ENCODE results near the gene SLC38A1.
"Not testable (repeated sequence)": the region's sequence is repeated elsewhere in the genome, so short reads cannot be mapped to it uniquely, and the experiment has no call there.

SLC38A1 gene

GRCh38 chr12:46260124-46260912 lies 8.5 kb downstream of the SLC38A1 start:
- Histone ChIP-seq H3K36me3 (ENCODE audit: control insufficient read depth in 4 of 4, insufficient read depth in 4 of 4, low read length in 3 of 4) (peaks cover 0 to 33% (median 4%) of the 10 kb centered on the region in 4 experiments), H3K4me1 (ENCODE audit: control extremely low read depth in 1 of 4, control insufficient read depth in 4 of 4, insufficient read depth in 4 of 4, low read length in 3 of 4) (peaks cover 0 to 11% (median 4%) of the 10 kb centered on the region in 4 experiments), H3K27me3 (replicated peaks in 2 of 5; ENCODE audit: control insufficient read depth in 4 of 5, insufficient read depth in 5 of 5, low read length in 4 of 5) (no peaks in the 10 kb centered on the region), H3K9me3 (ENCODE audit: control extremely low read depth in 1 of 5, control insufficient read depth in 4 of 5, insufficient read depth in 2 of 5, low read depth in 1 of 5, low read length in 4 of 5) (peaks cover 0 to 1% (median 0%) of the 10 kb centered on the region in 5 experiments), H3K4me3 (ENCODE audit: control insufficient read depth in 1 of 7, extremely low read depth in 1 of 7, insufficient read depth in 4 of 7, low read depth in 2 of 7, low read length in 6 of 7) (no peak overlapping the region), H3K27ac (ENCODE audit: insufficient read depth in 1 of 2, low read depth in 1 of 2, low read length in 2 of 2, poor library complexity in 1 of 2, severe bottlenecking in 2 of 2) (no peak overlapping the region)
- ChIA-PET CTCF (no interaction called here), POLR2A (no interaction called here)
- WGBS (ENCODE audit: insufficient coverage) = 93% methylated on average over 5 of the region's 5 CpGs
- no peak for DNase-seq

- POLR2A ChIA-PET = no interaction called here
These were observed 9.1 kb downstream of the SLC38A1 start for GRCh38 chr12:46259713-46260112.

GRCh38 chr12:46259071-46259470 lies 9.8 kb downstream of the SLC38A1 start:
- Histone ChIP-seq H3K4me3 (ENCODE audit: control insufficient read depth in 1 of 7, extremely low read depth in 1 of 7, insufficient read depth in 4 of 7, low read depth in 2 of 7, low read length in 6 of 7) (no peak overlapping the region), H3K36me3 (ENCODE audit: control insufficient read depth in 4 of 4, insufficient read depth in 4 of 4, low read length in 3 of 4) (peaks cover 0 to 40% (median 11%) of the 10 kb centered on the region in 4 experiments), H3K4me1 (ENCODE audit: control extremely low read depth in 1 of 4, control insufficient read depth in 4 of 4, insufficient read depth in 4 of 4, low read length in 3 of 4) (peaks cover 0 to 3% (median under 1%) of the 10 kb centered on the region in 4 experiments), H3K9me3 (ENCODE audit: control extremely low read depth in 1 of 5, control insufficient read depth in 4 of 5, insufficient read depth in 2 of 5, low read depth in 1 of 5, low read length in 4 of 5) (peaks cover 0 to 1% (median 0%) of the 10 kb centered on the region in 5 experiments), H3K27ac (ENCODE audit: insufficient read depth in 1 of 2, low read depth in 1 of 2, low read length in 2 of 2, poor library complexity in 1 of 2, severe bottlenecking in 2 of 2) (no peak overlapping the region), H3K27me3 (replicated peaks in 2 of 5; ENCODE audit: control insufficient read depth in 4 of 5, insufficient read depth in 5 of 5, low read length in 4 of 5) (no peaks in the 10 kb centered on the region)
- ChIA-PET POLR2A (no interaction called here), CTCF (no interaction called here)
- DNase-seq = no peak
- no CpG with 5 or more reads among the region's 4 CpGs for WGBS (ENCODE audit: insufficient coverage)

More at GRCh38 chr12:46259713-46260112, 9.1 kb downstream of the SLC38A1 start:
- Histone ChIP-seq H3K4me3 (ENCODE audit: control insufficient read depth in 1 of 7, extremely low read depth in 1 of 7, insufficient read depth in 4 of 7, low read depth in 2 of 7, low read length in 6 of 7) (no peak overlapping the region), H3K27ac (ENCODE audit: insufficient read depth in 1 of 2, low read depth in 1 of 2, low read length in 2 of 2, poor library complexity in 1 of 2, severe bottlenecking in 2 of 2) (no peak overlapping the region), H3K4me1 (ENCODE audit: control extremely low read depth in 1 of 4, control insufficient read depth in 4 of 4, insufficient read depth in 4 of 4, low read length in 3 of 4) (peaks cover 0 to 5% (median 2%) of the 10 kb centered on the region in 4 experiments), H3K27me3 (replicated peaks in 2 of 5; ENCODE audit: control insufficient read depth in 4 of 5, insufficient read depth in 5 of 5, low read length in 4 of 5) (no peaks in the 10 kb centered on the region), H3K9me3 (ENCODE audit: control extremely low read depth in 1 of 5, control insufficient read depth in 4 of 5, insufficient read depth in 2 of 5, low read depth in 1 of 5, low read length in 4 of 5) (peaks cover 0 to 1% (median 0%) of the 10 kb centered on the region in 5 experiments), H3K36me3 (ENCODE audit: control insufficient read depth in 4 of 4, insufficient read depth in 4 of 4, low read length in 3 of 4) (peaks cover 0 to 34% (median 6%) of the 10 kb centered on the region in 4 experiments)
- CTCF ChIA-PET = no interaction called here
- DNase-seq = no peak
- 93% methylated on average over 1 of the region's 1 CpG for WGBS (ENCODE audit: insufficient coverage)

GRCh38 chr12:46258129-46258528 lies 10.7 kb downstream of the SLC38A1 start:
- CTCF ChIA-PET = interaction anchor here (1.1 kb wide), 1 partner anchor 24 kb away, joined by 3 read pairs; no protein-coding TSS in a partner anchor

GRCh38 chr12:46256942-46257341 lies 11.9 kb downstream of the SLC38A1 start:
- POLR2A ChIA-PET = no interaction called here
- Histone ChIP-seq H3K9me3 (ENCODE audit: control extremely low read depth in 1 of 5, control insufficient read depth in 4 of 5, insufficient read depth in 2 of 5, low read depth in 1 of 5, low read length in 4 of 5) (peaks cover 0 to 4% (median 0%) of the 10 kb centered on the region in 5 experiments), H3K4me1 (ENCODE audit: control extremely low read depth in 1 of 4, control insufficient read depth in 4 of 4, insufficient read depth in 4 of 4, low read length in 3 of 4) (peaks cover 0 to 3% (median 0%) of the 10 kb centered on the region in 4 experiments), H3K4me3 (ENCODE audit: control insufficient read depth in 1 of 7, extremely low read depth in 1 of 7, insufficient read depth in 4 of 7, low read depth in 2 of 7, low read length in 6 of 7) (no peak overlapping the region), H3K27ac (ENCODE audit: insufficient read depth in 1 of 2, low read depth in 1 of 2, low read length in 2 of 2, poor library complexity in 1 of 2, severe bottlenecking in 2 of 2) (no peak overlapping the region), H3K36me3 (ENCODE audit: control insufficient read depth in 4 of 4, insufficient read depth in 4 of 4, low read length in 3 of 4) (peaks cover 3 to 56% (median 17%) of the 10 kb centered on the region in 4 experiments), H3K27me3 (replicated peaks in 2 of 5; ENCODE audit: control insufficient read depth in 4 of 5, insufficient read depth in 5 of 5, low read length in 4 of 5) (no peaks in the 10 kb centered on the region)
- CTCF ChIA-PET = interaction anchor here (1.1 kb wide), 1 partner anchor 23 kb away, joined by 3 read pairs; no protein-coding TSS in a partner anchor
- whole genome bisulfite sequencing (ENCODE audit: insufficient coverage) = 100% methylated on average over 3 of the region's 3 CpGs
- no peak for DNase-seq

More at GRCh38 chr12:46258129-46258528, 10.7 kb downstream of the SLC38A1 start:
- POLR2A ChIA-PET = no interaction called here
- WGBS (ENCODE audit: insufficient coverage) = 100% methylated on average over 1 of the region's 2 CpGs
- DNase-seq = no peak
- Histone ChIP-seq H3K4me1 (ENCODE audit: control extremely low read depth in 1 of 4, control insufficient read depth in 4 of 4, insufficient read depth in 4 of 4, low read length in 3 of 4) (peaks cover 0 to 3% (median 0%) of the 10 kb centered on the region in 4 experiments), H3K27me3 (replicated peaks in 2 of 5; ENCODE audit: control insufficient read depth in 4 of 5, insufficient read depth in 5 of 5, low read length in 4 of 5) (no peaks in the 10 kb centered on the region), H3K27ac (ENCODE audit: insufficient read depth in 1 of 2, low read depth in 1 of 2, low read length in 2 of 2, poor library complexity in 1 of 2, severe bottlenecking in 2 of 2) (no peak overlapping the region), H3K36me3 (ENCODE audit: control insufficient read depth in 4 of 4, insufficient read depth in 4 of 4, low read length in 3 of 4) (peaks cover 3 to 49% (median 13%) of the 10 kb centered on the region in 4 experiments), H3K4me3 (ENCODE audit: control insufficient read depth in 1 of 7, extremely low read depth in 1 of 7, insufficient read depth in 4 of 7, low read depth in 2 of 7, low read length in 6 of 7) (no peak overlapping the region), H3K9me3 (ENCODE audit: control extremely low read depth in 1 of 5, control insufficient read depth in 4 of 5, insufficient read depth in 2 of 5, low read depth in 1 of 5, low read length in 4 of 5) (peaks cover 0 to 1% (median 0%) of the 10 kb centered on the region in 5 experiments)

- Histone ChIP-seq H3K4me1 (ENCODE audit: control extremely low read depth in 1 of 4, control insufficient read depth in 4 of 4, insufficient read depth in 4 of 4, low read length in 3 of 4) (no peaks in the 10 kb centered on the region), H3K9me3 (ENCODE audit: control extremely low read depth in 1 of 5, control insufficient read depth in 4 of 5, insufficient read depth in 2 of 5, low read depth in 1 of 5, low read length in 4 of 5) (peaks cover 0 to 10% (median under 1%) of the 10 kb centered on the region in 5 experiments), H3K27ac (ENCODE audit: insufficient read depth in 1 of 2, low read depth in 1 of 2, low read length in 2 of 2, poor library complexity in 1 of 2, severe bottlenecking in 2 of 2) (no peak overlapping the region), H3K36me3 (ENCODE audit: control insufficient read depth in 4 of 4, insufficient read depth in 4 of 4, low read length in 3 of 4) (peaks cover 3 to 45% (median 17%) of the 10 kb centered on the region in 4 experiments), H3K27me3 (replicated peaks in 2 of 5; ENCODE audit: control insufficient read depth in 4 of 5, insufficient read depth in 5 of 5, low read length in 4 of 5) (no peaks in the 10 kb centered on the region), H3K4me3 (ENCODE audit: control insufficient read depth in 1 of 7, extremely low read depth in 1 of 7, insufficient read depth in 4 of 7, low read depth in 2 of 7, low read length in 6 of 7) (no peak overlapping the region)
- no peak for DNase-seq
- WGBS (ENCODE audit: insufficient coverage) = no CpG with 5 or more reads among the region's 2 CpGs
- ChIA-PET CTCF (no interaction called here), POLR2A (no interaction called here)
These were observed 15.2 kb downstream of the SLC38A1 start for GRCh38 chr12:46253544-46254162.

- Histone ChIP-seq H3K9me3 (ENCODE audit: control extremely low read depth in 1 of 5, control insufficient read depth in 4 of 5, insufficient read depth in 2 of 5, low read depth in 1 of 5, low read length in 4 of 5) (peaks cover 0 to 14% (median 3%) of the 10 kb centered on the region in 5 experiments), H3K36me3 (ENCODE audit: control insufficient read depth in 4 of 4, insufficient read depth in 4 of 4, low read length in 3 of 4) (peaks cover 3 to 38% (median 16%) of the 10 kb centered on the region in 4 experiments)
- WGBS (ENCODE audit: insufficient coverage) = no CpG with 5 or more reads among the region's 5 CpGs
- H3K27me3 ChIP-seq (replicated peaks in 2 of 5; ENCODE audit: control insufficient read depth in 4 of 5, insufficient read depth in 5 of 5, low read length in 4 of 5); CTCF ChIA-PET; H3K4me1 ChIP-seq (ENCODE audit: control extremely low read depth in 1 of 4, control insufficient read depth in 4 of 4, insufficient read depth in 4 of 4, low read length in 3 of 4); H3K27ac ChIP-seq (ENCODE audit: insufficient read depth in 1 of 2, low read depth in 1 of 2, low read length in 2 of 2, poor library complexity in 1 of 2, severe bottlenecking in 2 of 2); DNase-seq; H3K4me3 ChIP-seq (ENCODE audit: control insufficient read depth in 1 of 7, extremely low read depth in 1 of 7, insufficient read depth in 4 of 7, low read depth in 2 of 7, low read length in 6 of 7); POLR2A ChIA-PET: not testable (repeated sequence)
These were observed 16.8 kb downstream of the SLC38A1 start for GRCh38 chr12:46251994-46252393.

Measured in common myeloid progenitor, CD34-positive (primary cell).